HG03196 (cell line): Measurements from ENCODE around the gene CAMK2A.
"Not testable (repeated sequence)": the region's sequence is repeated elsewhere in the genome, so short reads cannot be mapped to it uniquely, and the experiment has no call there.

ENCODE experiments used
- ATAC-seq: cut with Tn5 transposase; IDR thresholded peaks from one replicate; pipeline ENCODE4 v1.9.1; 2021; ENCODE audit not compliant: unreplicated experiment

The CAMK2A gene

DNA sequence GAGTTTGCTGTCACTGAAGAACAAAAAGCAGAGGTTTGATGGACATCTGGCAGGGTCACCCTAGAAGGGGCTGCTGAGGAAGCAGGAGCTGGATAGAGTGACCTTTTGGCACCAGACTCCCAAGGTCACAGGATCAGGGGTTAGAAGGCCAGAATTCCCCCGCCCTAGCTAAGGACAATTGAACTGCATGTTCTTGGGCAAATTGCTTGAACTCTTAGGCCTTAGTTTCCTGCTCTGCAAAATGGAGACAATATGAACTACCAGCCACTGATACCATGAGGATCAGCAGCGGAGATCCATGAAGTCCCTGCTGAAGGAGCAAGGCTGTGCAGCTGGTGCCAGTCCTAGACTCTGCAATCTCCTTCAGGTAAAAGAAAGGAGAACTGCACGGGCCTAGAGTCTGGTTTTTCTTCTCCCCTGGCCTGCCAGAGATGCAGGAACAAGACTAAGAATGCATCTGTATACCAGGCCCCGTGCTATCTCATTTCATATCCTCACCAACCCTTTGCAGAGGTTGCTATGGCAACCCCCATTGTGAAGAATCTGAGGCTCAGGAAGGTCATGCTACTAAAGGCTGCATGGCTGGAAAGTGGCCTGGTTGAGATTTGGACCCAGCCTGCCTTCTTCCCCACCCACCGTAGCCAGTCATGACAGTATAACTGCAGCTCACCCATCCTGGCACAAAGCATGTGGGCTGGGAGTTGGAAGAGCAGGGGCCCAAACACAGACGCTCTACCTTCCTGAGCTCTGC is 33.7 kb downstream of the CAMK2A start:
- no peak for ATAC-seq

DNA sequence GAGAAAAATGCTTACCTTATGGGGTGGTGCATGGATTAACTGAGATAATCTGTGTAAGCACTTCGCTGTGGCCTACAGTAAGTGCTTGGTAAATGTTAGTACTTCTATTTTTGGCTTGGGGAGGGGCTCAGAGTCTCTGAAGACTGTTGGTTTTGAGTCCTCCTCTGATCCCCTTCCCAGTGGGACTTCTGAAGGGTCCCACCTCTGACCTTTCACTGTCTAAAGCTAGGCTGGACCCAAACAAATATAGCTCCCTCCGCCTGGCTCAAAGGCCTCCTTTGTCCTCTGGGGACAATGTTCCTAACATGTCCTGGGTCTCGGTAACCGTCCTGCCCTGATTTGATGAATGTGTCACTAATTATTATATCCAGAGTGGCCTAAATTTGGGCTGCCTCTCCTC is 34.8 kb downstream of the CAMK2A start:
- ATAC-seq, result no peak

DNA sequence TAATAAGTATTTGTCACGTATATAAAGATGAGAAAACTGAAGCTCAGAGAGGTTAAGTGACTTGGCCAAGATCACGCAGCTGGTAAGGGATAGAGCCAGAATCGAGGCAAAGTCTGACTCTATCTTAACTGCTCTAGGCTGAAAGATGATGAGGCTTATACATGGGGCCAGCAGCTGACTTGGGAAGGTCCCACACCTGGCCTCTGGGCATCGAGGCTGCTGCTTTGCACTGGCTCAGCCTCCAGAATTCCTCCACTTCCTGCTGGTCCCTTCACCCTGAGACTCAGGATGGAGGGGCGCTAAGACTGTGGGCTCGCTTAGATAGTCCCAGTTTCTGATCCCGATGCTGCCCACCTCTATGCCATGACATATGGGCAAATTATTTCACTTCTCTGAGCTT is 35.2 kb downstream of the CAMK2A start:
- no peak for ATAC-seq

GRCh38 chr5:150253416-150254208 is 36.0 kb downstream of the CAMK2A start:
- ATAC-seq, result no peak

GRCh38 chr5:150252489-150252888 is 37.1 kb downstream of the CAMK2A start:
- ATAC-seq, result no peak

- no peak for ATAC-seq
Measured at GRCh38 chr5:150251504-150251903, 38.1 kb downstream of the CAMK2A start.

DNA sequence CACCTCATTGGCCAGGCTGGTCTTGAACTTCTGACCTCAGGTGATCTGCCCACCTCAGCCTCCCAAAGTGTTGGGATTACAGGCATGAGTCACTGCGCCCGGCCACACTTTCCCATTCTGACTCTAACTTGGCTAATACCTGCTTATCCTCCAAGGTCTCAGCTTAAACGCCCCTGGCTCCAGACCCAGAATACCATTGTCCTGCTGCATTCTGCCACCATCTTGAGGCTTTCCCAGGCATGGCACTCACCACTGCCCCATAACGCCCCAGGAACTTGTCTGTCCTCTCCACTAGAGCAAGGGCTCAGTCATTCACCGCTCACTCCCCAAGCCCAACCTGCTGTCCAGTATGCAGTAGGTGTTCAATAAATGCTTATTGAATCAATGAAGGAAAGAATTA is 39.8 kb downstream of the CAMK2A start:
- ATAC-seq, result no peak

DNA sequence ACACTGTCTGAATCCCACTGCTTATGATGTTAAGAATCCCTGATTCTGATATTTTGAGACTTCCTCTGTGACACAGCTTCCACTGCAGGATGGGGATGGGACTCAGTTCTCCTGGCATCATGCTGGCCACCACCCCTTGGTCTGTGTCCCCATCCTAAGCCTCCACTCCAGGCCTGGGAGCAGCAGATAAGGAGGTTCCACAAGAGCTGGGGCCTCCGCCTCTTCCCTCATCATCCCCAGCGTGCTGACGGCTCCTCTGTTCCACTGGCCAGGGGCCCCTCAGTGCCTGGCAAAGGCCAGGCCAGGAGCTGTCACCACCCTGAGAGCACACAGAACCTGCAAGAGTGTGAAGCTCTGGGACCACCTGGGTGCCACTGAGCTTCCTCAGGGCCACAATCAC is 40.6 kb downstream of the CAMK2A start:
- ATAC-seq, result no peak

DNA sequence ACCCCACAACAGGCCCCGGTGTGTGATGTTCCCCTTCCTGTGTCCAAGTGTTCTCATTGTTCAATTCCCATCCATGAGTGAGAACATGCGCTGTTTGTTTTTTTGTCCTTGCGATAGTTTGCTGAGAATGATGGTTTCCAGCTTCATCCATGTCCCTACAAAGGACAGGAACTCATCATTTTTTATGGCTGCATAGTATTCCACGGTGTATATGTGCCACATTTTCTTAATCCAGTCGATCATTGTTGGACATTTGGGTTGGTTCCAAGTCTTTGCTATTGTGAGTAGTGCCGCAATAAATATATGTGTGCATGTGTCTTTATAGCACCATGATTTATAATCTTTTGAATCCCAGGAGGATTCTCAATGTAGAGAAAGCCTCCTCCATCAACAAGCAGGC is 41.1 kb downstream of the CAMK2A start:
- ATAC-seq, result not testable (repeated sequence)

DNA sequence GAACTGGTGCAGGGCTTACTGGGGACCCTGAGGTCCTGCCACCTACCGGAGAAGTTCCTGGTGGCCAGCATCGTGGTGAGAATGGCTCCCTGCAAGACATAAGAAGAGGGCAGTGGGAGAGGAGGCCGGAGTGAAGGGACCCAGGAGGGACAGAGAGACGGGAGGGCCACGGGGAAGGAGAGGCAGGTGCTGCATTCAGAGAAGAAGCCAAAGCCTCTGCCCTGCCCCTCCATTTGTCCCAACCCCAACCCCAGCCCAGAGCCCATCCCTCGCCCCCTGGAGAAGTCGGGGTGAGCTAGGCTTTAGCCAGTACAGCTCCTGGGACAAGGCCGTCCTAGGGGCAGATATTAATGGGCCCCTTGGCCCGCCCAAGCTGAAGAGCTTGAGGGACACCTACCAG is 41.8 kb downstream of the CAMK2A start:
- no peak for ATAC-seq

DNA sequence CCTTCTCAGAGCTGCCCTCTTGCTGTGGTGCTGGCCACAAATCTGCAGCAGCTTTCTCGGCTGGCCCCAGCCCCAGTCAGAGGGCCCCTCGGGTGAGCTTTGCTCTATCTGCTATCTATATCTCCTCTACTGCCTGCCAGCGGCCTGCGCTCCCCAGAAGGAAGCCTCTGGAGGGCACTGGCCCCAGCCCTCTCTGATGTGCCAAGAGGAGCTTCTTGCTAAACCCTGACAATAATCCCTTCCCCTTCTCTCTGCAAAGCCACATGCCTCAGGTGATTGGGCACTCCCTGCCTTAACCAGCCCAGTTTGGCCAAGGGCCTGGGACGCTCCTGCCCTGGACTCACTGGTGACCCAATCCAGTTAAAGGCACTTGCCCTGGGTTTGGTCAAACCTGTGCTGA is 42.7 kb downstream of the CAMK2A start:
- no peak for ATAC-seq

DNA sequence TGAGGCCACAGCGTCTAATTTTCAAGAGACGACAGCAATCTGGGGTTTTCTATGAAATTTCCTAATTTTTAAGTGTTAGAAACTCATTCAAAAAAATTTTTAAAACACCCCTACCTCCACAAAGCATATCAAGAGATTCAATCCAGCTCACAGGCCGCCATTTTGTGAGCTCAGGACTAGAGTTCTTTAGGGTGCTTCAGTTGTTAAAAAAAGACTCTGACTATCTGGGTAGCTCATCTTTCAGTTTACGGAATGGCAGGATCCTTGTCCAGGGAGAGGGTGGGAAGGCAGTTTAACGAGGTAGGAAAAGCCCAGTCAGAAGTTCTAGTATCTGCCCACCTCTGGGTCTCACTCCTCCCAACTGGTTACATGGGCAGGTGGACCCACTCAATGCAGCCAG is 43.1 kb downstream of the CAMK2A start:
- no peak for ATAC-seq

- no peak for ATAC-seq
Measured at GRCh38 chr5:150245808-150246207, 43.8 kb downstream of the CAMK2A start.

DNA sequence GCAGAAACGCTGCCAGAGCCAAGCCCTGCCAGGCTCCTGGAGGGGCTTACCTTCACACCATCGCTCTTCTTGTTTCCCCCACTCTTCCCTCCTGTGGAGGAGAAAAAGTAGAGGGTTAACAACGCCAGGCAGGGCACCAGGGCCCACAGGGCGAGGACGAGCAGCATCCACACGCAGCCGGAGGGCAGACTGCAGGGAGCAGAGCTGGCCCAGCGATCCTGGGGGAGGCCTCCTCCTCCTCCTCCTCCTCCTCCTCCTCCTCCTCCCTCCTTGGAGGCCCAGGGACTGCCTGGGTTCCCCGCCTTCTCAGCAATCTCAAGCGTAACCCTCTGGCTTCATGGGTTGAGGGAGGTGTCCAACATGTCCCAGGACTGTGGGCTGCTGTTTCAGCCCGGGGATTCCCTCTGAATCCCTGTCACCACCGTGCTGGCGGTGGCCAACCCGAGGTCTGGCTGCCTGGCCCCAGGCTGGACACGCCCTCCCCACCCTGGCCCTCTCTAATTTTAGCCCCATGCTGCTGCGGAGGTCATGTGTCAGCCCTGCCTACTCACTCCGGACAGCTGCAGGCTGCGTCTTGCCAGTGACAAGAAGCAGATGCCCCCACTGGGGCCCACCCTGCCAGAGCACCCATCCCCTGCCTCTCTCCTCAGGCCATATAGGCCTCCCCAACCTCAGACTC is 44.3 kb downstream of the CAMK2A start:
- no peak for ATAC-seq

DNA sequence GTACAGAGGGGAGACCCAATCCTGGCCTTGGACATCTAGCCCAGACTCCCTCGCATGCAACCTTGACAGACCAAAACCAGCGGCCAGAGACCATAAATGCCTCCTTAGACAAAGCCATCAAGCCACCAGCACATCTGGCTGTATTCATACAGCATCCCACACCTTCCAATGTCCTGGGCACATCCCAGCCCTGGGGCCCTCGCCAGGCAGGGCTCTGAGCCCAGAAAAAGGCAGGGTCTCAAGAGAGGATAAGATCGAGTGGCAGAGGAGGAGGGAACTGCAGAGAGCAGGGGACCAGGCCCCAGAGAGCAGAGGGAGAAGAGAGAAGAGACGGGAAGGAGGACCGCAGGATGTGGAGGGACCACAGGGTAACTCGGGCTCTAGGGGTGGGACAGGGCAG is 45.4 kb downstream of the CAMK2A start:
- ATAC-seq, result no peak

DNA sequence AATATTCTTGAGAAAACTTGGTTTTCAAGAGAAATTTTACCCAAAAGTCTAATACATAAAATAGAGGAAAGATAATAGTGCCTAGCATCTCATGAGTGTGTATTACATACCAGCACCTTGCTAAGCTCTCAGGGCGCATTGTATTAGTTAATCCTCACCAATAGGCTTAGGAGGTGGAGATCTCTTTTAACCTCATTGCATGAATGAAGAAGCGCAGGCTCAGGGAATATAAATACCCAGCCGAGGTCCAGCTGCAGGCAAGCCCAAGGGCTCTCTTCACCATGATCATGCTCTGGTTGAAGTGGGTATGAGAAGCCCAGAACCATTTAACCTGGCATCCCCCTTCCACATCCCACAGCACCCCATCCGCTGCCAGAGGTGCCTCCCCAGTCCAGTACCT is 46.0 kb downstream of the CAMK2A start:
- no peak for ATAC-seq

DNA sequence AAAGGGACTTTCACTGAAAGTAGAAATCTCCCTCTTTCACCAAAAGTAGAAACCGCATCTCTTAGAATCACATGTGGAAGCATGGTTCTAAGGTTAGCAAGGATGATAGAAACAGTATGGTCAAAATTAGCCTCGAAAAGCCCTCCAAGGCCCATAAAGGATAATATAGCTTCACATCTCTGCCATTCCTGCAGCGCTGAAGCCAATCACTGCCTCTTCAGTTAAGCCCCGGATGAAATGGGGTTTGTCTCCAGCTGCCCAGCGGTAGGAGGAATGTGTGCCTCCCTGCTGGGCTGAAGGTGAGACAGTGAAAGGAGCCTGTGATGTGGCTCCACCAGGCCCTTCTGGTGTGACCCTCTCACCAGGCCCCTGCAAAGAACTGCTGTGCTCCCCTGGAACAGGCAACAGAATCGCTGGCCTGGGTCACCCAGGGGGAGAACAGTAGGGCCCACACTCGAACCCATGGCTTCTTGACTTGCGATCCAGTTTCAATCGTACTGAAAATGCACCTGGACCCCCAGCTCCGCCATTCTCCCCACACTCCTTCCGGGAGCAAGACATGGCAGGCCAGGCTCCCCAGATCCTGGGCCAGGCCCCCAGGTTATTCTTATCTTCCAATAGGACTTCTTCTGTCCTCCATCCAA is 47.2 kb downstream of the CAMK2A start:
- ATAC-seq, result no peak

DNA sequence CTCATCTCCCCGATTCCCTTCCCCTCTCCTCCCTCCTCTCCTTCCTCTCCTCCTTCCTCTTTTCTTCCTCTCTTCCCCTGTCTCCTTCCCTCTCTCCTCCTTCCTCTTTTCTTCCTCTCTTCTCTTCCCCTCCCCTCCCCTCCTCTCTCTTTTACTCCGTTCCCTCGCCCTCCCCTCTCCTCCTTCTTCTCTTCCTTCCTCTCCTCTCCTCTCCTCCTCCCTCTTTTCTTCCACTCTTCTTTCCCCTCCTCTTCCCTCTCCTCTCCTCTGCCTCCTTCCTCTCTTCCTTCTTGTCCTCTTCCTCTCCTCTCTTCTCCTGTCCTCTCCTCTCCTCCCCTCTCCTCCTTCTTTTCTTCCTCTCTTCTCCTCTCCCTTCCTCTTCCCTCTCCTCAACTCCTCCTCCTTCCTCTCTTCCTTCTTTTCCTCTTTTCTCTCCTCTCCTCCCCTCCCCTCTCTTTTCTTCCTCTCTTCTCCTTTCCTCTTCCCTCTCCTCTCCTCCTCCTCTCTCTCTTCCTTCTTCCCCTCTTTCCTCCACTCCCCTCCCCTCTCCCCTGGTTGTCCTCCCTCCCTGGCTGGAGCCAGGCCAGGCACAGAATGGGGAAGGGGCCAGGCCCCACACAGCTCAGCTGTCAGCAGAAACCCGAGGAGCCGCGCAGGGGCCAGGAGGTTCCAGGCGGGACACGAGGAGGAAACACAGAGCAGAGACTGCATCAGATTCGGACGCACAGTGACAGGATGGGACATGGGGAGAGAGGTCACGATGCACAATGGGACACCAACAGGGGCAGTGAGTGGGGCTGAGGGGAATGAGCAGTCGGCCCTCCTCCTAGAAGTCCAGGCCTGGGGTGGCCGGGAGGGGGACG is 48.0 kb downstream of the CAMK2A start:
- no peak for ATAC-seq

DNA sequence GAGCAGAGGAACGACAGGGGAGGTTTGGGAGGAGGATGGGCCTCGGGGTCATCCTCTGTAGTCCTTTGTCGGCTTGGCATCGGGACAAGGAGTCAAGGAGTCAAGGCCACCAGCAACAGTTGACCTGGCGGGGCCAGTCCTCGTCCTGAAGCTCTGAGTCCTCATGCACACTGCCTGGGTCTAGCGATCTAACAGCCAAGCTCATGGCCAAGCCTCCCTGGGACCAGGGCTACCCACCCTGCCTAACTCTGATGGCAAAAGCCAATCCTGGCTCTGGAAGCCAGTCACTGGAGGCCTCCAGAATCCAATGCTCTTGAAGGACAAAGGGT is 49.8 kb downstream of the CAMK2A start:
- ATAC-seq, result no peak

DNA sequence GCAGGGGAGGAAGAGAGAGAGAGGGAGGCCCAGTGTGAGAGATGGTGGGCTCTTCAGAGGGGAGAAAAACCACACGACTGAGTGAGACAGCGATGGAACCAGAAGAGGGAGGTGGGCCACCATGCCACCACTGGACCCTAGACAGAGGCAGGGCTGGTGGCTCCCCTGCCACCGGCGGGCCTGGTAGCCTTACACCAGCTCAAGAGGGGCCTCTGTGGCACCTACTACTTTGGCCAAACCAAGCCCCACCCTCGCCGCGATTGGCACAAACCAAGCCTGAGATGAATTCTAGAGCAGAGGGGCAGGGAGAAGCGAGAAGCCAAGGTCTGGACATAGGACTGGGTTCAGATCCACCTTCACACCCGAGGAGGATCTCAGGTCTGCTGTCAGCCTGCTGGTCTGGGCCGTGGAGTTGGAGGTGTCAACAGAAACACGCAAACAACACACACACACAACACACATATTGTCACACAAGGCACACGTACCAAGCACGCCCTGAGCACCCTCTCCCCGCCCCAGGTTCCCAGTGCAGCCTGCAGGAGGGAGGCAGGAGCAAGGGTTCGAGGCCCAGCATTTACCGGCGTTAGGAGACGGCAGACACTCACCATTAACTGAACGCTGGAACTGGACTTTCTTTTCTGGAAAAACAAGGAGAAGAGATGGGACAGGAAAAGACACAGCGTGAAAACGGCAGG is 50.3 kb downstream of the CAMK2A start:
- ATAC-seq, result no peak
